Measurements from ENCODE around the gene SHE. TPM values are rescaled to one million over a fixed set of nuclear protein-coding genes. Genes with fewer than 3 reads are reported as not detected.
A peak's percentile ranks its signal among the peaks of the same experiment; 100 is the strongest.

Gene SHE
- total RNA-seq, 1 experiment from 2014 or later, result not detected

DNA sequence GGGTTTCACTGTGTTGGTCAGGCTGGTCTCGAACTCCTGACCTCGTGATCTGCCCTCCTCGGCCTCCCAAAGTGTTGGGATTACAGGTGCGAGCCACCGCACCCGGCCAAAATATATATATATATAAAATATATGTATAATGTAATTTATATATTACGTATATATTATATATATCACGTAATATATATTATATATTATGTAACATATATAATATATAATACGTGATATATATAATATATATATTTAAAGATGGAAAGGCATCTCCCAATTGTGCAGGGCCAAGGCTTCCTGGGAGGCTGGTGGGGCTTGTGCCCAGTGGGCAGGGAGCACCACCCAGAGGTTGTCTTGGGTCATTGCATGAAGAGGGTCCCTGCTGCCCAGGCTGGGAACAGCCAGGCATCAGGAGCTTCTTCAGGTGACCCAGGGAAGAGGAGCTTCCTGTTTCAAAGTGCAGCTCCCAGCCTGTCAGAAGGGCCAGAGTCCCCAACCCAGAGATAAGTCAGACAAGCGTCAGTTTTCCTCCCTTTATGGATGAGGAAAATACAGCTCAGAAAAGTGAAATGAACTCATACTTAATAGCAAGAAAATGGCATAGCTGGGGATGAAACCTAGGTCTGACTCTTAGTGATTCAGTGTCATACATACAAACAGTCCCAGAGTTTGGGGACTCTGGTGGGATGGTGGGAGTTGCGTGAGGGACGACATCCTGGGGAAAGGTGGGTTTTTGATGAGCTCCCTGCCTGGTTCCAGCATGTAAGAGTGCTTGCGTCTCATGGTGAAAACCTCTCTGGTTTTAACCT lies 44.3 kb upstream of the SHE start:
- CTCF ChIA-PET, result interaction anchor here (0.6 to 2.8 kb wide), 26 partner anchors 9 to 538 kb away, joined by 3 to 62 read pairs (median 4); partner anchors contain the start of genes ATP8B2, IL6R, PBXIP1 and UBE2Q1
- no peaks in the 10 kb centered on the region for H3K9me2 ChIP-seq (ENCODE audit: insufficient read depth)
- 0 out of 2 replicates have a peak, but pooled peaks cover 4% of the 10 kb centered on the region for H3K27me3 ChIP-seq (ENCODE audit: insufficient read depth, low read length)
- BruUV-seq (replicated peaks), result no TSS peak
- peaks cover 20 to 25% of the 10 kb centered on the region in 2 experiments; a peak in 3 of 4 replicates for H3K36me3 ChIP-seq (ENCODE audit: control insufficient read depth in 1 of 2, insufficient read depth in 2 of 2, low read length in 2 of 2)
- RAD21 ChIA-PET (ENCODE audit: low non-redundant PET in 1 of 2, low total read pairs in 2 of 2, uncharacterized antibody in 2 of 2, unreplicated experiment in 2 of 2), result interaction anchor here (0.6 to 1.7 kb wide), 11 partner anchors 9 to 223 kb away, joined by 3 to 13 read pairs (median 4); no protein-coding TSS in a partner anchor
- no peak overlapping the region for H3K4me2 ChIP-seq (ENCODE audit: low read length)
- H4K20me1 ChIP-seq (ENCODE audit: insufficient read depth), result no peaks in the 10 kb centered on the region
- peak; percentile 98 for ATAC-seq
- intact Hi-C loops (cut with micrococcal nuclease), result loop anchor here (1.0 to 10.0 kb wide), 4 partner anchors 66 to 362 kb away; partner anchors contain the start of genes AQP10 and ATP8B2
- POLR2A ChIA-PET, result interaction anchor here (0.6 to 0.7 kb wide), 2 partner anchors 324 to 793 kb away, joined by 3 to 5 read pairs; partner anchors contain the start of gene KCNN3
- no peak overlapping the region for H2AFZ ChIP-seq (ENCODE audit: low read depth, low read length, poor library complexity, severe bottlenecking)
- H3K9me3 ChIP-seq (ENCODE audit: control insufficient read depth in 1 of 2, insufficient read depth in 1 of 2, low read depth in 1 of 2, low read length in 2 of 2), result no peaks in the 10 kb centered on the region
- peaks cover 0 to 10% of the 10 kb centered on the region in 2 experiments; a peak in 2 of 4 replicates for H3K4me1 ChIP-seq (ENCODE audit: control insufficient read depth in 1 of 2, insufficient read depth in 2 of 2, low read length in 2 of 2)
- no peak overlapping the region for H3K27ac ChIP-seq (ENCODE audit: low read depth, low read length)
- H3K79me2 ChIP-seq (ENCODE audit: insufficient read depth, low read length), result no peaks in the 10 kb centered on the region
- TF ChIP-seq, protein P1, sequence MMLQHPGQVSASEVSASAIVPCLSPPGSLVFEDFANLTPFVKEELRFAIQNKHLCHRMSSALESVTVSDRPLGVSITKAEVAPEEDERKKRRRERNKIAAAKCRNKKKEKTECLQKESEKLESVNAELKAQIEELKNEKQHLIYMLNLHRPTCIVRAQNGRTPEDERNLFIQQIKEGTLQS (IDR thresholded peaks at IDR 0.05), result no peak
- TF ChIP-seq ZNF274 (IDR thresholded peaks at IDR 0.05; ENCODE audit: low read depth, low read length), result no peak
- TF ChIP-seq EZH2phosphoT487 (IDR thresholded peaks at IDR 0.05; ENCODE audit: borderline replicate concordance), result no peak
- TF ChIP-seq SIN3A (IDR thresholded peaks at IDR 0.05; ENCODE audit: low read depth), result no peak
- no peak for TF ChIP-seq POLR2A (IDR thresholded peaks at IDR 0.05; ENCODE audit: borderline replicate concordance, extremely low read depth, insufficient read depth, insufficient read length)
- TF ChIP-seq EZH2 (IDR thresholded peaks at IDR 0.05), result no peak
- TF ChIP-seq JUND (IDR thresholded peaks at IDR 0.05), result no peak
- TF ChIP-seq, protein P2, sequence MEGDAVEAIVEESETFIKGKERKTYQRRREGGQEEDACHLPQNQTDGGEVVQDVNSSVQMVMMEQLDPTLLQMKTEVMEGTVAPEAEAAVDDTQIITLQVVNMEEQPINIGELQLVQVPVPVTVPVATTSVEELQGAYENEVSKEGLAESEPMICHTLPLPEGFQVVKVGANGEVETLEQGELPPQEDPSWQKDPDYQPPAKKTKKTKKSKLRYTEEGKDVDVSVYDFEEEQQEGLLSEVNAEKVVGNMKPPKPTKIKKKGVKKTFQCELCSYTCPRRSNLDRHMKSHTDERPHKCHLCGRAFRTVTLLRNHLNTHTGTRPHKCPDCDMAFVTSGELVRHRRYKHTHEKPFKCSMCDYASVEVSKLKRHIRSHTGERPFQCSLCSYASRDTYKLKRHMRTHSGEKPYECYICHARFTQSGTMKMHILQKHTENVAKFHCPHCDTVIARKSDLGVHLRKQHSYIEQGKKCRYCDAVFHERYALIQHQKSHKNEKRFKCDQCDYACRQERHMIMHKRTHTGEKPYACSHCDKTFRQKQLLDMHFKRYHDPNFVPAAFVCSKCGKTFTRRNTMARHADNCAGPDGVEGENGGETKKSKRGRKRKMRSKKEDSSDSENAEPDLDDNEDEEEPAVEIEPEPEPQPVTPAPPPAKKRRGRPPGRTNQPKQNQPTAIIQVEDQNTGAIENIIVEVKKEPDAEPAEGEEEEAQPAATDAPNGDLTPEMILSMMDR (IDR thresholded peaks at IDR 0.05 in 2 of 3, conservative IDR thresholded peaks at IDR 0.05 in 1 of 3; ENCODE audit: borderline replicate concordance in 1 of 3, insufficient read depth in 1 of 3, low read depth in 2 of 3, low read length in 2 of 3), result peak; percentile 67 to 92 (median 88)
- peak; percentile 31 for TF ChIP-seq YY1 (IDR thresholded peaks at IDR 0.05; ENCODE audit: extremely low read depth, insufficient replicate concordance, low read depth, low read length)
- no peak for TF ChIP-seq CEBPB (IDR thresholded peaks at IDR 0.05; ENCODE audit: low read depth)
- TF ChIP-seq POLR2AphosphoS5 (IDR thresholded peaks at IDR 0.05; ENCODE audit: low read depth, low read length), result no peak; the same call in 1 of the 2 replicates
- TF ChIP-seq RAD21 (IDR thresholded peaks at IDR 0.05; ENCODE audit: low read depth), result peak; percentile 94
- TF ChIP-seq, protein P3, sequence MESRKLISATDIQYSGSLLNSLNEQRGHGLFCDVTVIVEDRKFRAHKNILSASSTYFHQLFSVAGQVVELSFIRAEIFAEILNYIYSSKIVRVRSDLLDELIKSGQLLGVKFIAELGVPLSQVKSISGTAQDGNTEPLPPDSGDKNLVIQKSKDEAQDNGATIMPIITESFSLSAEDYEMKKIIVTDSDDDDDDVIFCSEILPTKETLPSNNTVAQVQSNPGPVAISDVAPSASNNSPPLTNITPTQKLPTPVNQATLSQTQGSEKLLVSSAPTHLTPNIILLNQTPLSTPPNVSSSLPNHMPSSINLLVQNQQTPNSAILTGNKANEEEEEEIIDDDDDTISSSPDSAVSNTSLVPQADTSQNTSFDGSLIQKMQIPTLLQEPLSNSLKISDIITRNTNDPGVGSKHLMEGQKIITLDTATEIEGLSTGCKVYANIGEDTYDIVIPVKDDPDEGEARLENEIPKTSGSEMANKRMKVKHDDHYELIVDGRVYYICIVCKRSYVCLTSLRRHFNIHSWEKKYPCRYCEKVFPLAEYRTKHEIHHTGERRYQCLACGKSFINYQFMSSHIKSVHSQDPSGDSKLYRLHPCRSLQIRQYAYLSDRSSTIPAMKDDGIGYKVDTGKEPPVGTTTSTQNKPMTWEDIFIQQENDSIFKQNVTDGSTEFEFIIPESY (IDR thresholded peaks at IDR 0.05; ENCODE audit: extremely low read depth, insufficient replicate concordance, low read length), result no peak
- no peak overlapping the region for H3K9ac ChIP-seq (ENCODE audit: low read length)
- DNase-seq (ENCODE audit: low read depth, low spot score), result peak; percentile 63
- no peak overlapping the region for H3K4me3 ChIP-seq (replicated peaks in 1 of 2; ENCODE audit: low read depth in 1 of 2, low read length in 2 of 2)
